Measurements from ENCODE around the gene POLRMT.

Gene POLRMT

GRCh38 chr19:575527-576506 lies 57.5 kb downstream of the POLRMT start:
- no peak for DNase-seq

- no peak for DNase-seq
These were observed 58.4 kb downstream of the POLRMT start for GRCh38 chr19:574658-575526.

GRCh38 chr19:573519-573825 lies 59.9 kb downstream of the POLRMT start:
- DNase-seq = no peak

GRCh38 chr19:572743-573518 lies 60.4 kb downstream of the POLRMT start:
- no peak for DNase-seq

- DNase-seq = peak; percentile 90 to 97 (median 92)
These were observed 61.1 kb downstream of the POLRMT start, which contains the start of gene BSG for GRCh38 chr19:572140-572742. Gene BSG, plus strand, starts transcription at chr19:572596. Its CDS starts 39 bp downstream, at chr19:572635.

GRCh38 chr19:571566-571974 lies 61.8 kb downstream of the POLRMT start:
- no peak for DNase-seq

GRCh38 chr19:570937-571565 lies 62.3 kb downstream of the POLRMT start:
- peak in 1 of 4 experiments; percentile 40 for DNase-seq

- DNase-seq = no peak
These were observed 63.1 kb downstream of the POLRMT start for GRCh38 chr19:570251-570686.

GRCh38 chr19:567296-567900 lies 65.9 kb downstream of the POLRMT start:
- DNase-seq = no peak

Data from activated naive CD4-positive, alpha-beta T cell (primary cell).